Esophagus muscularis mucosa (tissue), 4 donors: ENCODE results near the gene CRYGC. TPM values are rescaled to one million over a fixed set of nuclear protein-coding genes. Genes with fewer than 3 reads are reported as not detected.
A peak's percentile ranks its signal among the peaks of the same experiment; 100 is the strongest.

Experiments
- DNase-seq: peaks from one replicate; pipeline ENCODE4 v3.0.0-alpha.2; 2017; ENCODE audit errors: extremely low spot score
- H3K27ac ChIP-seq, 4 donors: fragments of 200-600 bp; sonication (generic); replicated peaks in 1 of 4; 1 replicate in 3 of 4; 2 replicates in 1 of 4; pipeline ENCODE4 v1.5.1; 2016 to 2019; ENCODE audit warnings: mild to moderate bottlenecking in 1 of 4
- H3K27me3 ChIP-seq, 4 donors: fragments of 200-600 bp; sonication (generic); one replicate each; pipeline versions ENCODE4 v1.5.1 to v1.6.0; 2016 to 2019
- H3K36me3 ChIP-seq, 4 donors: fragments of 200-600 bp; sonication (generic); one replicate each; pipeline ENCODE4 v1.5.1; 2016 to 2019
- H3K4me1 ChIP-seq, 4 donors: fragments of 200-600 bp; sonication (generic); one replicate each; pipeline ENCODE4 v1.5.1; 2016 to 2019
- H3K4me3 ChIP-seq, 4 donors: fragments of 200-600 bp; sonication (generic); 1 replicate in 2 of 4; 2 replicates in 2 of 4; pipeline ENCODE4 v1.5.1; 2016 to 2019; ENCODE audit warnings: mild to moderate bottlenecking in 4 of 4, moderate library complexity in 1 of 4
- H3K9me3 ChIP-seq, 4 donors: fragments of 200-600 bp; sonication (generic); 1 replicate in 3 of 4; 2 replicates in 1 of 4; pipeline ENCODE4 v1.5.1; 2016 to 2019
- CTCF ChIP-seq, 3 experiments: fragments of 200-600 bp in 2 of 3; fragments of 450-650 bp in 1 of 3; sonication (generic) in 2 of 3; IDR thresholded peaks; one replicate each; pipeline ENCODE4 v1.5.1; 2017 to 2019; ENCODE audit warnings: antibody characterized with exemption in 3 of 3, mild to moderate bottlenecking in 2 of 3, moderate library complexity in 1 of 3
- EP300 ChIP-seq: sonication (generic); formaldehyde crosslinking; IDR thresholded peaks from one replicate; pipeline ENCODE4 v1.6.1; 2017; ENCODE audit warnings: antibody characterized with exemption
- POLR2A ChIP-seq: fragments of 450-650 bp; IDR thresholded peaks from one replicate; pipeline ENCODE4 v1.6.1; 2017; ENCODE audit warnings: antibody characterized with exemption, moderate library complexity, mild to moderate bottlenecking, low read depth
- POLR2AphosphoS5 ChIP-seq, 2 donors: sonication (generic); formaldehyde crosslinking; IDR thresholded peaks; one replicate each; pipeline ENCODE4 v1.6.1; 2017; ENCODE audit warnings: antibody characterized with exemption in 2 of 2
- WGBS: methylation state at CpG from one replicate; pipeline ENCODE4 v1.1.5; 2018; 5-methylcytosine and 5-hydroxymethylcytosine counted together
- intact Hi-C: fragments of 100-400 bp; cut with DNase I; formaldehyde crosslinking; loops from one replicate; pipeline ENCODE4 v1.15.1; 2023
- total RNA-seq, 4 donors: library from RNA; depleted of rRNA; stranded (reverse); fragments of >200 nt; gene quantifications; one replicate each; pipeline versions ENCODE4 v1.1.0 to v1.2.1, GENCODE V29; 2016

Gene CRYGC
- total RNA-seq, 4 donors from 2014 or later: not detected

- peaks cover 0 to 22% (median 19%) of the 10 kb centered on the region in 4 donors for H3K4me1 ChIP-seq
- H3K27me3 ChIP-seq: no peaks in the 10 kb centered on the region
- no peak for DNase-seq
- H3K27ac ChIP-seq: peak overlapping the region in 2 of 4 donors; percentile 27 to 48
- TF ChIP-seq EP300 (no peak), CTCF (IDR thresholded peaks at IDR 0.05) (no peak), POLR2AphosphoS5 (IDR thresholded peaks at IDR 0.05) (no peak), POLR2A (no peak)
- H3K9me3 ChIP-seq: no peaks in the 10 kb centered on the region
- H3K4me3 ChIP-seq: no peak overlapping the region
- intact Hi-C loops: no loop called here
- no peaks in the 10 kb centered on the region for H3K36me3 ChIP-seq
- WGBS: no CpG with 5 or more reads among the region's 2 CpGs
Observed at GRCh38 chr2:208136716-208137094, 7.1 kb upstream of the CRYGC start.

GRCh38 chr2:208135794-208136715 lies 6.4 kb upstream of the CRYGC start:
- 57% methylated on average over 11 of the region's 11 CpGs for WGBS
- intact Hi-C loops: no loop called here
- no peaks in the 10 kb centered on the region for H3K27me3 ChIP-seq
- TF ChIP-seq CTCF (IDR thresholded peaks at IDR 0.05): no peak
- no peak for TF ChIP-seq EP300
- no peak for TF ChIP-seq POLR2AphosphoS5 (IDR thresholded peaks at IDR 0.05)
- no peak for TF ChIP-seq POLR2A
- H3K27ac ChIP-seq: peak overlapping the region in 2 of 4 donors; percentile 27 to 48
- H3K4me1 ChIP-seq: peaks cover 0 to 22% (median 19%) of the 10 kb centered on the region in 4 donors
- H3K36me3 ChIP-seq: no peaks in the 10 kb centered on the region
- no peaks in the 10 kb centered on the region for H3K9me3 ChIP-seq
- H3K4me3 ChIP-seq: no peak overlapping the region
- no peak for DNase-seq

DNA sequence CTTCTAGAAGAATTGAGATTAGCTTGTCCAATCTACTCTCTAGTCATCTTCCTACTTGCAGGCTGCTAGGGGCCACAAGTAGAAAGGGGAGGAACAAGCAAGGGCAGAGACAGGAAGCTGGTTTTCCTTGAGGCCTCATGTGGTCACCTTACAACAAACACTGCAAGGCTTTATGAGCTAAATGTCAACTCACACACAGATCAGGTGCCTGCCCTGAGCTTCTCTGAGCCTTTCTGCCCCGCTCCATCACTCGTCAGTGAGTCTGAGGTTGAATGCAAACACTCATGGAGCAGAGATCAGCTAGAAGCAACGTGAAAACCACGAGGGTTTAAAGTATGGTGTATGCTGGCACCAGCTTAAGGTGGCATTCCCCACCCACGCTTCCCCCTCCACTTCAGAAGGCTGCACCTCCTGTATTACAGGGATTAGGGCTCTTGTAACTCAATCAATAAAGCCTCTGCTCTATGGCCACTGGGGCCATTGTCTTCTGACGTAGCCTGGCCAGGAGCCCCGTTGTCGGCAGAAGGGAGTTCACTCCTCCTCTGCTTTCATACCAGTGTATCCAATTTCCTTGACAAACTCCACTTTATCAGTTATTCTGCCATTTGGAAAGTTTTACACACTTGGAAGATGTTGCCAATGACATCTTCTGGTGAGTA lies 5.4 kb upstream of the CRYGC start:
- intact Hi-C loops: no loop called here
- Histone ChIP-seq H3K27ac (no peak overlapping the region), H3K36me3 (no peaks in the 10 kb centered on the region), H3K4me1 (peaks cover 0 to 22% (median 19%) of the 10 kb centered on the region in 4 donors), H3K9me3 (no peaks in the 10 kb centered on the region), H3K4me3 (no peak overlapping the region), H3K27me3 (no peaks in the 10 kb centered on the region)
- WGBS: 46% methylated on average over 7 of the region's 8 CpGs
- TF ChIP-seq EP300: no peak
- no peak for TF ChIP-seq POLR2AphosphoS5 (IDR thresholded peaks at IDR 0.05)
- no peak for TF ChIP-seq CTCF (IDR thresholded peaks at IDR 0.05)
- TF ChIP-seq POLR2A: no peak
- no peak for DNase-seq

DNA sequence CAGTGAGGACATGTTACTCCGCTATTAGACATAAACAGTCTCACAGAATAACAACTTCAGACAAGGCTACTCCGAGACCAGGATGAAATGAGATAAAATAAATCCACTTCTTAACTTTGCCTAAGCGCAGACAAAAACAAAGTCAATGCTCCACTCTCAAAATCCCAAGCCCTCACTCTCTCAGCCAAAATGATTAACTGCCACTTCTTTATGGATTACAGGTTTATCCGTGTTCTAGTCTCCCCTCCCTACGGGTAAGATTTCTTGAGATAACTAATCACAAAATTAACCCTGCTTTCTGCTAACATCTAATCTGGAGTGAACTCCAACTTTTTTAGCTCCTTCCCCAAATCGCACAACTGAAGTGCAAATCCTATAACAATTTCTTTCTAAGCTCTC lies 1.1 kb upstream of the CRYGC start:
- H3K36me3 ChIP-seq: no peaks in the 10 kb centered on the region
- H3K9me3 ChIP-seq: no peaks in the 10 kb centered on the region
- H3K27ac ChIP-seq: no peak overlapping the region
- no peak for TF ChIP-seq EP300
- TF ChIP-seq POLR2A: no peak
- no peak for TF ChIP-seq POLR2AphosphoS5 (IDR thresholded peaks at IDR 0.05)
- no peak for TF ChIP-seq CTCF (IDR thresholded peaks at IDR 0.05)
- H3K4me3 ChIP-seq: no peak overlapping the region
- H3K27me3 ChIP-seq: peaks cover 0 to 2% (median 0%) of the 10 kb centered on the region in 4 donors
- WGBS: 59% methylated on average over 6 of the region's 6 CpGs
- no peak for DNase-seq
- H3K4me1 ChIP-seq: peaks cover 0 to 6% (median 5%) of the 10 kb centered on the region in 4 donors
- intact Hi-C loops: no loop called here
